C1 segment of cervical spinal cord (tissue), 14 donors: ENCODE data around the gene KAZN.

Source experiments
- DNase-seq, 14 donors: peaks; one replicate each; lab custom pipeline; 2025; lab: John Stamatoyannopoulos, UW

Gene KAZN

GRCh38 chr1:14642712-14643111, 44.2 kb downstream of the KAZN start:
- DNase-seq = no peak

- no peak for DNase-seq
Observed at GRCh38 chr1:14646973-14647372, 48.5 kb downstream of the KAZN start.

- DNase-seq = no peak
Observed at GRCh38 chr1:14647777-14648176, 49.3 kb downstream of the KAZN start.

- DNase-seq = no peak
Observed at GRCh38 chr1:14648391-14648790, 49.9 kb downstream of the KAZN start.

- DNase-seq = peak in 1 of 14 donors; percentile 34
Observed at GRCh38 chr1:14648896-14649855, 50.7 kb downstream of the KAZN start.

GRCh38 chr1:14649976-14650375, 51.5 kb downstream of the KAZN start:
- no peak for DNase-seq

GRCh38 chr1:14650951-14651350, 52.5 kb downstream of the KAZN start:
- DNase-seq = no peak

GRCh38 chr1:14652840-14653239, 54.4 kb downstream of the KAZN start:
- no peak for DNase-seq

GRCh38 chr1:14653461-14653960, 55.0 kb downstream of the KAZN start:
- DNase-seq = no peak

- no peak for DNase-seq
Observed at GRCh38 chr1:14654554-14654953, 56.1 kb downstream of the KAZN start.

GRCh38 chr1:14655385-14655784, 56.9 kb downstream of the KAZN start:
- DNase-seq = no peak

GRCh38 chr1:14656384-14656937, 58.0 kb downstream of the KAZN start:
- DNase-seq = no peak

- no peak for DNase-seq
Observed at GRCh38 chr1:14658642-14659041, 60.2 kb downstream of the KAZN start.

- peak in 1 of 14 donors; percentile 12 for DNase-seq
Observed at GRCh38 chr1:14659913-14660312, 61.4 kb downstream of the KAZN start.

- DNase-seq = no peak
Observed at GRCh38 chr1:14660801-14661200, 62.3 kb downstream of the KAZN start.

- DNase-seq = no peak
Observed at GRCh38 chr1:14661222-14661621, 62.7 kb downstream of the KAZN start.

- no peak for DNase-seq
Observed at GRCh38 chr1:14662116-14662515, 63.6 kb downstream of the KAZN start.

- DNase-seq = no peak
Observed at GRCh38 chr1:14663773-14664172, 65.3 kb downstream of the KAZN start.

- DNase-seq = no peak
Observed at GRCh38 chr1:14666373-14666772, 67.9 kb downstream of the KAZN start.

GRCh38 chr1:14666962-14667650, 68.6 kb downstream of the KAZN start:
- DNase-seq = no peak

- DNase-seq = no peak
Observed at GRCh38 chr1:14667651-14667984, 69.1 kb downstream of the KAZN start.

GRCh38 chr1:14668538-14668937, 70.1 kb downstream of the KAZN start:
- no peak for DNase-seq
